IMR-90 (cell line): ENCODE results near the gene PSMA8. TPM values are rescaled to one million over a fixed set of nuclear protein-coding genes. Genes with fewer than 3 reads are reported as not detected.

Experiments used
- ATAC-seq: fragments of 200-7000 bp; cut with Tn5 transposase; 2 replicates; pipeline ENCODE4 v1.9.1; 2020; ENCODE audit warnings: low read depth, mild to moderate bottlenecking, moderate library complexity
- BruUV-seq: library from RNA; stranded (reverse); fragments of 400-500 nt; replicated peaks from 2 replicates; lab custom pipeline; 2021; lab: Mats Ljungman, UMichigan
- CTCF ChIA-PET: fragments of 300-600 bp; formaldehyde crosslinking; extraction: SDS; loops from one replicate; lab custom pipeline; 2021; ENCODE audit warnings: antibody characterized with exemption; lab: Yijun Ruan, JAX
- POLR2A ChIA-PET: fragments of 300-600 bp; sonication (Branson Sonifier 250); formaldehyde crosslinking; loops from one replicate; lab custom pipeline; 2022; ENCODE audit warnings: antibody characterized with exemption; ENCODE audit not compliant: unreplicated experiment; lab: Charles Lee
- DNase-seq: peaks from one replicate; pipeline ENCODE4 v3.0.0; 2013
- H2AFZ ChIP-seq: replicated peaks from 2 replicates; pipeline ENCODE3; 2013; ENCODE audit warnings: low read length, mild to moderate bottlenecking; ENCODE audit not compliant: poor library complexity
- H2AK5ac ChIP-seq: 2 replicates; pipeline ENCODE4 v1.6.1; 2013; ENCODE audit warnings: low read depth, low read length, inconsistent platforms
- H2AK9ac ChIP-seq: replicated peaks from 2 replicates; pipeline ENCODE3; 2013; ENCODE audit warnings: mild to moderate bottlenecking, low read depth, low read length, moderate library complexity; ENCODE audit not compliant: poor library complexity
- H2BK120ac ChIP-seq: 2 replicates; pipeline ENCODE4 v1.6.1; 2013; ENCODE audit warnings: low read depth, low read length, inconsistent platforms
- H2BK15ac ChIP-seq: 3 replicates; pipeline ENCODE4 v1.6.1; 2013; ENCODE audit warnings: low read depth, low read length, inconsistent platforms
- H2BK20ac ChIP-seq: 2 replicates; pipeline ENCODE4 v1.6.1; 2013; ENCODE audit warnings: low read depth, mild to moderate bottlenecking, inconsistent platforms, low read length, moderate library complexity
- H2BK5ac ChIP-seq: 2 replicates; pipeline ENCODE4 v1.6.1; 2013; ENCODE audit warnings: mild to moderate bottlenecking, low read depth, low read length, inconsistent platforms; ENCODE audit not compliant: poor library complexity, severe bottlenecking
- H3K14ac ChIP-seq: replicated peaks from 2 replicates; pipeline ENCODE4 v1.6.1; 2013; ENCODE audit warnings: low read depth, low read length, inconsistent platforms
- H3K18ac ChIP-seq: 2 replicates; pipeline ENCODE4 v1.6.1; 2013; ENCODE audit warnings: low read depth, low read length, control low read depth
- H3K23ac ChIP-seq: 2 replicates; pipeline ENCODE4 v1.6.1; 2013; ENCODE audit warnings: low read depth, low read length, inconsistent platforms
- H3K27ac ChIP-seq: 2 replicates; pipeline ENCODE4 v1.5.1; 2013; ENCODE audit warnings: mild to moderate bottlenecking, control low read depth, low read length; ENCODE audit not compliant: insufficient read depth
- H3K27me3 ChIP-seq: 2 replicates; pipeline ENCODE4 v1.6.1; 2013; ENCODE audit warnings: low read length; ENCODE audit not compliant: control insufficient read depth, insufficient read depth
- H3K36me3 ChIP-seq: 2 replicates; pipeline ENCODE4 v1.6.1; 2013; ENCODE audit warnings: low read length, mixed read lengths; ENCODE audit not compliant: control insufficient read depth, insufficient read depth
- H3K4ac ChIP-seq: 2 replicates; pipeline ENCODE4 v1.6.1; 2013; ENCODE audit warnings: low read depth, low read length, inconsistent platforms
- H3K4me1 ChIP-seq: 2 replicates; pipeline ENCODE4 v1.6.1; 2013; ENCODE audit warnings: low read length, mixed read lengths; ENCODE audit not compliant: control insufficient read depth, insufficient read depth
- H3K4me2 ChIP-seq: 2 replicates; pipeline ENCODE4 v1.6.1; 2013; ENCODE audit warnings: low read depth, mild to moderate bottlenecking, control low read depth, low read length, moderate library complexity
- H3K4me3 ChIP-seq: 2 replicates; pipeline ENCODE4 v1.5.1; 2013; ENCODE audit warnings: low read depth, mild to moderate bottlenecking, control low read depth, low read length, moderate library complexity; ENCODE audit not compliant: insufficient read depth
- H3K56ac ChIP-seq: 2 replicates; pipeline ENCODE4 v1.6.1; 2013; ENCODE audit warnings: low read length, inconsistent platforms; ENCODE audit not compliant: insufficient read depth; ENCODE audit errors: extremely low read depth
- H3K79me1 ChIP-seq, 2 experiments: 2 replicates each; pipeline ENCODE4 v1.6.1; 2013; ENCODE audit warnings: low read length in 2 of 2, inconsistent platforms in 1 of 2, low read depth in 1 of 2
- H3K9ac ChIP-seq: 2 replicates; pipeline ENCODE4 v1.6.1; 2013; ENCODE audit warnings: low read depth, low read length, control low read depth
- H3K9me1 ChIP-seq: 2 replicates; pipeline ENCODE4 v1.6.1; 2013; ENCODE audit warnings: low read length, inconsistent platforms; ENCODE audit not compliant: insufficient read depth
- H3K9me3 ChIP-seq: 2 replicates; pipeline ENCODE4 v1.6.1; 2013; ENCODE audit warnings: low read length; ENCODE audit not compliant: control insufficient read depth, insufficient read depth
- H4K20me1 ChIP-seq: 2 replicates; pipeline ENCODE4 v1.6.1; 2013; ENCODE audit warnings: low read length, inconsistent platforms; ENCODE audit not compliant: insufficient read depth
- H4K5ac ChIP-seq: 2 replicates; pipeline ENCODE4 v1.6.1; 2013; ENCODE audit warnings: mild to moderate bottlenecking, low read depth, low read length, control low read depth
- H4K8ac ChIP-seq, 2 experiments: 2 replicates each; pipeline ENCODE4 v1.6.1; 2013; ENCODE audit warnings: low read depth in 2 of 2, low read length in 2 of 2, control low read depth in 1 of 2, inconsistent platforms in 1 of 2
- H4K91ac ChIP-seq: 2 replicates; pipeline ENCODE4 v1.6.1; 2013; ENCODE audit warnings: low read depth, low read length, inconsistent platforms; ENCODE audit not compliant: insufficient read depth
- CEBPB ChIP-seq: IDR thresholded peaks from 2 replicates; pipeline ENCODE4 v1.6.1; 2012; ENCODE audit warnings: low read depth, low read length, improper control_type of control experiment
- MAZ ChIP-seq: IDR thresholded peaks from 2 replicates; pipeline ENCODE4 v1.6.1; 2012; ENCODE audit warnings: low read depth, mild to moderate bottlenecking, low read length, improper control_type of control experiment, moderate library complexity, borderline replicate concordance
- MXI1 ChIP-seq: IDR thresholded peaks from 2 replicates; pipeline ENCODE4 v1.6.1; 2012; ENCODE audit warnings: low read depth, mild to moderate bottlenecking, low read length, moderate library complexity, borderline replicate concordance
- NFE2L2 ChIP-seq: fragments of 150-350 bp; IDR thresholded peaks from 2 replicates; pipeline ENCODE4 v1.6.1; 2016; ENCODE audit warnings: low read depth, mild to moderate bottlenecking, low read length
- POLR2A ChIP-seq: IDR thresholded peaks from 2 replicates; pipeline ENCODE4 v1.6.1; 2012; ENCODE audit warnings: mild to moderate bottlenecking, low read depth, low read length
- RAD21 ChIP-seq: IDR thresholded peaks from 2 replicates; pipeline ENCODE4 v1.6.1; 2012; ENCODE audit warnings: low read length, improper control_type of control experiment
- SMC3 ChIP-seq: fragments of 150-350 bp; IDR thresholded peaks from 2 replicates; pipeline ENCODE4 v1.6.1; 2016; ENCODE audit warnings: low read depth, mild to moderate bottlenecking, antibody characterized with exemption, low read length, moderate library complexity
- WGBS, 2 experiments: methylation state at CpG; one replicate each; pipeline versions ENCODE4 v1.1.5 to v1.1.7; 2013; ENCODE audit warnings: missing lambda C conversion rate in 2 of 2; ENCODE audit not compliant: insufficient read length in 1 of 2; ENCODE audit errors: extremely low coverage in 2 of 2; 5-methylcytosine and 5-hydroxymethylcytosine counted together
- dilution Hi-C: fragments of 300-500 bp; cut with HindIII; formaldehyde crosslinking; loops from one replicate; pipeline ENCODE4 v1.14.3; 2018; ENCODE audit warnings: low sequenced_read_pairs; ENCODE audit not compliant: unreplicated experiment
- in situ Hi-C: fragments of 300-500 bp; cut with MboI; formaldehyde crosslinking; loops from 3 replicates; pipeline ENCODE4 v1.14.3; 2019; ENCODE audit warnings: low sequenced_read_pairs, inconsistent platforms, mixed read lengths
- intact Hi-C: fragments of 100-400 bp; cut with micrococcal nuclease; formaldehyde crosslinking; loops from 2 replicates; pipeline ENCODE4 v1.10.0; 2022
- polyA plus RNA-seq, 3 experiments: library from polyadenylated mRNA; depleted of rRNA; stranded (reverse); fragments of >200 nt; gene quantifications; 2 replicates each; pipeline ENCODE4 v1.2.3, GENCODE V29; 2012; ENCODE audit warnings: low replicate concordance in 1 of 3
- total RNA-seq: library from RNA; depleted of rRNA; stranded (reverse); fragments of >200 nt; gene quantifications from 2 replicates; pipeline ENCODE4 v1.2.3, GENCODE V29; 2012
- TF ChIP-seq, protein P1 (sequence below): fragments of 150-350 bp; IDR thresholded peaks from 2 replicates; pipeline ENCODE4 v1.6.1; 2017; ENCODE audit warnings: mild to moderate bottlenecking, antibody characterized with exemption, low read length, low read depth
- TF ChIP-seq, protein P2 (sequence below): fragments of 150-350 bp; IDR thresholded peaks from 2 replicates; pipeline ENCODE4 v1.6.1; 2016; ENCODE audit warnings: low read depth, mild to moderate bottlenecking, low read length, moderate library complexity, borderline replicate concordance

Gene PSMA8
- total and polyA plus RNA-seq, 2 of the 4 experiments (the other 2 are of a cell fraction) = not detected

DNA sequence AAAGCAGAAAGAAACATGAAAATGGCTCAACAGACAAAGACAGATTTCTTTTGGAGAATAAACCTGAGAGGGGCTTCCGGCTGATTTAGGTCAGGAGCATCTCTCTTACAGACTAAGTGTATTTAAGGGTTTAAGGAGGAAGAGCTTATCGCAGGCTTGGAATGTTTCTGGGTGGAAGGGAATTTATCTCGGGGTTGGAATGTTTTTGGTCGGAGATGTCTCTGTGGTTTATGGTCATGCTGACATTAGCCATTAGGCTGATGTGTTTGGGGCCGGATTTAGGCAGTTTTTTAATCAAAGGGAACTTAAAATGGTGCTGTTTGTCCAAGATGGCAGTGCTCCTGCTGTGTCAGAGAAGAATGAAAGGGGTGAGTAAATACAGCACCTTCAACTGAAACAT, 14.4 kb upstream of the PSMA8 start:
- Histone ChIP-seq H3K18ac (no peak overlapping the region), H3K14ac (no peak overlapping the region), H3K9ac (no peak overlapping the region), H3K4me2 (no peak overlapping the region), H3K56ac (no peak overlapping the region), H2BK20ac (no peak overlapping the region), H2BK120ac (no peak overlapping the region), H2AK9ac (no peak overlapping the region), H3K9me1 (no peaks in the 10 kb centered on the region), H3K27ac (no peak overlapping the region), H3K4me1 (no peaks in the 10 kb centered on the region), H3K4me3 (no peak overlapping the region), H4K91ac (no peak overlapping the region), H3K4ac (no peak overlapping the region), H4K8ac (no peak overlapping the region), H3K9me3 (no peaks in the 10 kb centered on the region), H2BK15ac (no peak overlapping the region), H3K23ac (no peak overlapping the region), H3K36me3 (no peaks in the 10 kb centered on the region), H4K5ac (no peak overlapping the region), H3K27me3 (no peaks in the 10 kb centered on the region), H4K20me1 (no peaks in the 10 kb centered on the region), H2AFZ (no peak overlapping the region), H2BK5ac (no peak overlapping the region), H3K79me1 (no peaks in the 10 kb centered on the region), H2AK5ac (no peak overlapping the region)
- DNase-seq (no peak), ATAC-seq (no peak)
- in situ Hi-C loops = no loop called here
- CTCF ChIA-PET = no interaction called here
- dilution Hi-C loops = no loop called here
- POLR2A ChIA-PET = no interaction called here
- intact Hi-C loops = no loop called here
- BruUV-seq = no TSS peak
- WGBS, 2 experiments = no CpG with 5 or more reads among the region's 5 CpGs
- no peak for TF ChIP-seq RAD21
- TF ChIP-seq, protein P1, sequence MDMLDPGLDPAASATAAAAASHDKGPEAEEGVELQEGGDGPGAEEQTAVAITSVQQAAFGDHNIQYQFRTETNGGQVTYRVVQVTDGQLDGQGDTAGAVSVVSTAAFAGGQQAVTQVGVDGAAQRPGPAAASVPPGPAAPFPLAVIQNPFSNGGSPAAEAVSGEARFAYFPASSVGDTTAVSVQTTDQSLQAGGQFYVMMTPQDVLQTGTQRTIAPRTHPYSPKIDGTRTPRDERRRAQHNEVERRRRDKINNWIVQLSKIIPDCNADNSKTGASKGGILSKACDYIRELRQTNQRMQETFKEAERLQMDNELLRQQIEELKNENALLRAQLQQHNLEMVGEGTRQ = no peak
- TF ChIP-seq SMC3 = no peak
- TF ChIP-seq MAZ = no peak
- TF ChIP-seq CEBPB = no peak
- no peak for TF ChIP-seq POLR2A
- no peak for TF ChIP-seq MXI1
- TF ChIP-seq, protein P2, sequence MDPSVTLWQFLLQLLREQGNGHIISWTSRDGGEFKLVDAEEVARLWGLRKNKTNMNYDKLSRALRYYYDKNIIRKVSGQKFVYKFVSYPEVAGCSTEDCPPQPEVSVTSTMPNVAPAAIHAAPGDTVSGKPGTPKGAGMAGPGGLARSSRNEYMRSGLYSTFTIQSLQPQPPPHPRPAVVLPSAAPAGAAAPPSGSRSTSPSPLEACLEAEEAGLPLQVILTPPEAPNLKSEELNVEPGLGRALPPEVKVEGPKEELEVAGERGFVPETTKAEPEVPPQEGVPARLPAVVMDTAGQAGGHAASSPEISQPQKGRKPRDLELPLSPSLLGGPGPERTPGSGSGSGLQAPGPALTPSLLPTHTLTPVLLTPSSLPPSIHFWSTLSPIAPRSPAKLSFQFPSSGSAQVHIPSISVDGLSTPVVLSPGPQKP = no peak
- TF ChIP-seq NFE2L2 = no peak
